ENCODE data around the gene SERAC1. TPM values are rescaled to one million over a fixed set of nuclear protein-coding genes. Genes with fewer than 3 reads are reported as not detected.

The SERAC1 gene
- polyA plus RNA-seq, 1 donor (not counting 4 experiments of a cell fraction or from before 2014, with no cell fraction given) = 10.1 TPM

- DNase-seq (ENCODE audit: low read depth, low spot score) = no peak
- TF ChIP-seq CTCF (optimal IDR thresholded peaks at IDR 0.05 in 1 of 3, IDR thresholded peaks at IDR 0.05 in 1 of 3, conservative IDR thresholded peaks at IDR 0.05 in 1 of 3; ENCODE audit: extremely low read depth in 1 of 3, insufficient read depth in 2 of 3, low read length in 3 of 3) (no peak), EZH2 (IDR thresholded peaks at IDR 0.05; ENCODE audit: low read length) (no peak)
- dilution Hi-C loops (cut with MboI; ENCODE audit: extremely low pct_ligation_motif_present, low sequenced_read_pairs) = no loop called here
Observed at GRCh38 chr6:158111987-158112386, 56.1 kb downstream of the SERAC1 start.

DNA sequence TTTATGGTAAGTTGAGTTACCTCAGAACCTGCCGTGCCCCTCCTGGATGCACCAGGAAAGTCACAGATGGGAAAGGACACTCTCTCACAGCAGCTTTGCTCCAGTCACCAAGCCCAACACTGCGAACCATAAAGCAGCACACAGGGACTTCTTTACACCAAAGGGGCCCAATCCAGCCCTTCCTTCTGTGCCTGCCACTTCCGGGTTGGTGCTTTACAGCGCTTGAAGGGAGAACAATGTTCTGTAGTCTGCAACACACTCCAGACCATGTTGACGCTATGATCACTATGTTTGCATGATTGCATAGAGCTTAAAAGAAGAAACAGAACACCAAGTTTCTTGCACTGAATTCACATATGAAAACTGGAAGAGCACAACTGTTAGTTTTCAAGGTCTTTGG is 57.1 kb downstream of the SERAC1 start:
- H3K9me1 ChIP-seq (ENCODE audit: control insufficient read depth, extremely low read depth, insufficient read depth, low read length) = no peaks in the 10 kb centered on the region
- TF ChIP-seq CTCF (optimal IDR thresholded peaks at IDR 0.05 in 1 of 3, IDR thresholded peaks at IDR 0.05 in 1 of 3, conservative IDR thresholded peaks at IDR 0.05 in 1 of 3; ENCODE audit: extremely low read depth in 1 of 3, insufficient read depth in 2 of 3, low read length in 3 of 3) = no peak
- no peak for TF ChIP-seq EZH2 (IDR thresholded peaks at IDR 0.05; ENCODE audit: low read length)
- DNase-seq (ENCODE audit: low read depth, low spot score) = no peak

More at GRCh38 chr6:158111987-158112386, 56.1 kb downstream of the SERAC1 start:
- Histone ChIP-seq H3K9me1 (ENCODE audit: control insufficient read depth, extremely low read depth, insufficient read depth, low read length) (no peaks in the 10 kb centered on the region), H3K9me3 (ENCODE audit: control insufficient read depth, low read depth, low read length) (no peaks in the 10 kb centered on the region), H3K9ac (ENCODE audit: control insufficient read depth, extremely low read depth, insufficient read depth, low read length) (no peak overlapping the region), H3K27me3 (ENCODE audit: control insufficient read depth, extremely low read depth, insufficient read depth, low read length) (no peaks in the 10 kb centered on the region), H3K4me1 (ENCODE audit: control insufficient read depth, extremely low read depth, insufficient read depth, low read length) (no peaks in the 10 kb centered on the region), H3K79me2 (ENCODE audit: control insufficient read depth, insufficient read depth, low read length) (no peaks in the 10 kb centered on the region), H4K20me1 (ENCODE audit: control insufficient read depth, extremely low read depth, insufficient read depth, low read length) (no peaks in the 10 kb centered on the region), H2AFZ (ENCODE audit: control insufficient read depth, low read length) (no peak overlapping the region), H3K4me3 (ENCODE audit: control insufficient read depth in 2 of 3, extremely low read depth in 1 of 3, insufficient read depth in 2 of 3, low read depth in 1 of 3, low read length in 3 of 3) (no peak overlapping the region), H3K36me3 (ENCODE audit: control insufficient read depth in 2 of 2, extremely low read depth in 1 of 2, insufficient read depth in 2 of 2, low read length in 2 of 2) (peaks cover 5 to 9% of the 10 kb centered on the region in 2 experiments), H3K4me2 (ENCODE audit: control insufficient read depth, extremely low read depth, insufficient read depth, low read depth, low read length) (no peak overlapping the region), H3K27ac (ENCODE audit: control insufficient read depth, insufficient read depth, low read length) (no peak overlapping the region)
- FAIRE-seq = no peak

More for the DNA sequence above, 57.1 kb downstream of the SERAC1 start:
- Histone ChIP-seq H2AFZ (ENCODE audit: control insufficient read depth, low read length) (no peak overlapping the region), H3K9ac (ENCODE audit: control insufficient read depth, extremely low read depth, insufficient read depth, low read length) (no peak overlapping the region), H4K20me1 (ENCODE audit: control insufficient read depth, extremely low read depth, insufficient read depth, low read length) (no peaks in the 10 kb centered on the region), H3K79me2 (ENCODE audit: control insufficient read depth, insufficient read depth, low read length) (no peaks in the 10 kb centered on the region), H3K27ac (ENCODE audit: control insufficient read depth, insufficient read depth, low read length) (no peak overlapping the region), H3K9me3 (ENCODE audit: control insufficient read depth, low read depth, low read length) (no peaks in the 10 kb centered on the region), H3K36me3 (ENCODE audit: control insufficient read depth in 2 of 2, extremely low read depth in 1 of 2, insufficient read depth in 2 of 2, low read length in 2 of 2) (peaks cover 5 to 8% of the 10 kb centered on the region in 2 experiments), H3K4me2 (ENCODE audit: control insufficient read depth, extremely low read depth, insufficient read depth, low read depth, low read length) (no peak overlapping the region), H3K27me3 (ENCODE audit: control insufficient read depth, extremely low read depth, insufficient read depth, low read length) (no peaks in the 10 kb centered on the region), H3K4me3 (ENCODE audit: control insufficient read depth in 2 of 3, extremely low read depth in 1 of 3, insufficient read depth in 2 of 3, low read depth in 1 of 3, low read length in 3 of 3) (no peak overlapping the region), H3K4me1 (ENCODE audit: control insufficient read depth, extremely low read depth, insufficient read depth, low read length) (no peaks in the 10 kb centered on the region)
- no peak for FAIRE-seq
- dilution Hi-C loops (cut with MboI; ENCODE audit: extremely low pct_ligation_motif_present, low sequenced_read_pairs) = no loop called here
